ENCODE measurements around the gene PCGF6.

PCGF6 gene

DNA sequence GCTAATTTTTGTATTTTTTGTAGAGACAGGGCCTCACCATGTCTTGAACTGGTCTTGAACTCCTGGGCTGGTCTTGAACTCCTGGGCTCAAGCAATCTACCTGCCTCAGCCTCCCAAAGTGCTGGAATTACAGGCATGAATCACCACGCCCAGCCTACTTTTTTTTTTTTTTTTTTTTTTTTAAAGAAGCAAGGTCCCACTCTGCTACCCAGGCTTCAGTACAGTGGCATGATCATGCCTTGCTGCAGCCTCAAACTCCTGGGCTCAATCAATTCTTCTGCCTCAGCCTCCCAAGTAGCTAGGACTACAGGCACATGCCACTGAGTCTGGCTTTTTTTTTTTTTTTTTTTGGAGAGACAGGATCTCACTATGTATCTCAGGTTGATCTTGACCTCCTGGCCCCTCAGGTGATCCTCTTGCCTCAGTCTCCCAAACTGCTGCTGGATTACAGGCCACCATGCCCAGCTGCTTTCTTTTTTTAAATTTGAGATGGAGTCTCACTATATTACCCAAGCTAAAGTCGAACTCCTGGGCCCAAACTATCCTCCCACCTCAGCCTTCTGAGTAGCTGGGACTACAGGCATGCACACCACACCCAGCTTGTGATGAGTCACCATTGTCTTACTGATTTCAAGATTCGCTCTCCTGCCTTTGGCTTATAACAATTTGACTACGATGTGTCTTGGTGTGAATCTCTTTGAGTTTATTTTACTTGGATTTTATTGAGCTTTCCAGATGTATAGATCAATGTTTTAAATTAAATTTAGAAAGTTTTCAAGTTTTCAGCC is 96.2 kb downstream of the PCGF6 start:
- DNase-seq, result no peak

DNA sequence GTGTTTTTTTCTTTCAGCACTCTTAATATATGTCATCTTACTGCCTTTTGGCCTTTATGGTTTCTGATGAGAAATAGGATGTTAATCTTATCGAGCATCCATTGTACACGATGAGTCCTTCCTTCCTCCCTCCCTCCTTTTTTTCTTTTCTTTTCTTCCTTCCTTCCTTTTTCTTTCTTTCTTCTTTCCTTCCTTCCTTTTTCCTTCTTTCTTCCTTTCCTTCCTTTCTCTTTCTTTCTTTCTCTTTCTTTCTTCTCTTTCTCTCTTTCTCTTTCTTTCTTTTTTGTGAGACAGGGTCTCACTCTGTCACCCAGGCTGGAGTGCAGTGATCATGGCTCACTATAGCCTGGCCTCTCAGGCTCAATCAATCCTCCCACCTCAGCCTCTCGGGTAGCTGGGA is 96.8 kb downstream of the PCGF6 start:
- no peak for DNase-seq
